ENCODE results near the gene FBLN2.
"Not testable (repeated sequence)": the region's sequence is repeated elsewhere in the genome, so short reads cannot be mapped to it uniquely, and the experiment has no call there.

FBLN2 gene

DNA sequence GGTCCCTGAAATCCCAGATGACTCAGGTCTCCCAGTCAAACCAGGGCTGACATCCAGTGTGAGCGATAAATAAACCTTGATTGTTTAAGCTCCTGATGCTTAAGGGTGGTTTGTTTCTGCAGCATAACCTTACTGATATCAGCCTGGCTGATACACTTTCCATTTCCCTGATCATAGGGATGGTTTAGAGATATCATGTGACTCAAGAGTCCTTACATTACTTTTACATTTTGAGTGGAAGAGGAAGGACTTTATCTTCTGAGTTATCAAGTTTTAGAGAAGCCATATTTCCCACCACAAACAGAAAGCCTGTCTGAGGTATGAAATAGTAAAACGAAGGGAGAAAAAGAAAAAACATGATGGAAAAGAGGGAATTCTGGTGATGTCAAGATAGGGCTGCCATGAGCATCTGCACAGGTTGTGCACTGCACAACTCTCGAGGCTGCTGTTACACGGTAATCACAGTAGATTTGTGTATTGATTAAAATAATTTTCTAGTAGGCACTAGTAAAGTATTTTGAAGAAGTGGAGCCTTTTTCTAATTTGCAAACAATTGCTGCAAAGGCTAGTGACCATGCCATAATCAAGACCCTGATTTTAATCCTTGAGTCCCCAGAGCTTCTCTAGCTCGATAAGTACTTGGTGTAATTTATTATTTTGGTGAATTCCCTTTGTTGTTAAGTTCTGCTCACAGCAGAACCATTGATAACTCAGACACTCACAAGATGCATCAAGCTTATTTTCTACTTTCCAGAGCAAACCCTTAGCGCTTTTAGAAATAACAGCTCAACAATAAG lies 34.1 kb upstream of the FBLN2 start:
- no peak for DNase-seq

DNA sequence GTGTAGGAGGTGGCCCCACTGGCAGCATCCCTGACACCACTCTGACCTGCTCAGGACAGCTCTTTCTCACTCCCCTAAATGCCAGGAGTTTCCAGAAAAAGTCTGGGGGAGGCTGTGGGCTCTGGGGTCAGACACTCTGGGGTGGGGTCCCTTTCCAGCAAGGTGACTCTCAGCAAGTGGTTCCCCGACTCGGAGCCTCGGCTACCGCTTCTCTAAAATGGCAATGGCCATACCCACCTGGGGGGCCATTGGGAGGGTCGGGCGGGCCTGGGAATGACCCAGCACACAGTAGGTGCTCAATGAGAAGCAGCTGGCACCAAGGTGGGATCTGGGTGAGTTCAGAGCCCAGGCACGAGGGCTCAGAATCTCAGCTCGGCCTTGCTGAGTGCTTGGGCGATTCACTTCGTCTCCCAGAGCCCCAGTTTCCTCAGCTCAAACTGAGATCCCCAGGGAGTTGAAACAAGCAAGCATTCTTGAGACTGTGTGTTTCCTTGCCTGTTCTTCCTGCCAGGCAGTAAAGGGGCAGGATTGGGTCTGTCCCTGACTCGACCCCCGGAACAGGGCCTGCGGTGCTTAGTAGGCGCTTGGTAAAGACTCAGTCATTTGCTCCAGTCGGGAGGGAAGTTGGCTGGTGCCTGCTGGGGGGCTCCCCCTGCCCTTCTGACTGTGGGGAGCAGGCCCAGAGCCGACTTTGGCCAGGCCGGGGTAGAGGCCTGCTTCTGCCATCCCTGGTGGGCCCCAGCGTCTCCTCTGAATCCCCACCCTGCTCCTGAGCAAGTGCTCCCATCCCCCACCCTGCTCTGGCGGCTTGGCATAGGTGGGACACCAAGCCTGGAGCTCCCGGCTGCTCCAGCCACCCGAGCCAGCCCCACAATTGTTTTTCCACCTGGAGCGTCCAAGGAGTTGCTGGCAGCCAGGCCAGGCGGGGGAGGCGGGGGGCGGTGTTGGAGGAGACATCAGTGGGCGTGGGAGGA lies 32.9 kb upstream of the FBLN2 start:
- no peak for DNase-seq

DNA sequence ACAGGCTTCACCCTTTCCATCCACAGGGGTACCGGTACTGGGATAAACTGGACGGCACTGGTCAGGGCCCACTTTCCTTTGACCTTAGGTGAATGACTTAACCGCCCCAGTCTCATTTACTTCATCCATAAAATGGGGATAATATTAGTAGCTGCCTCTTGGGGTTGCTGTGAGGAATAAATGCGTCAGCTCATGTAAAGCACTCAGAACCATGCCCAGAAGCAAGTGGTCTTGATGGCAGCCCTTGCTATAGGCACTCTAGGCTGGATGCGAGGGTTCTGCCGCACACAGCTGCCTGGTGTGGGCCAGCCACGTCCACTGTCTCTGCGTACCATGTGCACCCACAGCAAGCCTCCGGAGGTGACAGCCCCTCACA lies 32.2 kb upstream of the FBLN2 start:
- no peak for DNase-seq

- DNase-seq, result no peak
Measured at GRCh38 chr3:13517253-13517977, 31.5 kb upstream of the FBLN2 start.

- DNase-seq, result no peak
Measured at GRCh38 chr3:13518516-13518953, 30.4 kb upstream of the FBLN2 start.

GRCh38 chr3:13519006-13519791 lies 29.7 kb upstream of the FBLN2 start:
- DNase-seq, result no peak

GRCh38 chr3:13520326-13520880 lies 28.5 kb upstream of the FBLN2 start:
- no peak for DNase-seq

- no peak for DNase-seq
Measured at GRCh38 chr3:13521309-13521708, 27.6 kb upstream of the FBLN2 start.

GRCh38 chr3:13521749-13522148 lies 27.2 kb upstream of the FBLN2 start:
- DNase-seq, result not testable (repeated sequence)

DNA sequence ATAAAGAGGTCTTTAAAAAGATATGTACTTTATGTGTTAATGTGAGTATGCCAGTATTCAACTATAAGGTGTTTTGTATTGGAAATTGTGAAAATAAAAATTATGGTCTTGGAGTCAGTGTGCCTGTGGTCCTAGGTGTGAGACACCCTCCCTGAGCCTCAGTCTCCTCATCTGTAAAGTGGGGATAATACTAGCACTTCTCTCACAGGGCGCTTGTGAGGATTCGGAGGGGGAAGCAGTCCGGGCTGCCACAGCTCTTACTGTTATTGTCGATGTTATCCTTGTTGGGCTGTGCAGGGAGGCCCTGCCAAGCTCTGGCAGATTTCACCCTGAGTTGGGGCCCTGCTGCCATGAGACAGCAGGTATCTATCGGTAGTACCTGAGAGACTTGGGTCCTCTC lies 26.7 kb upstream of the FBLN2 start:
- DNase-seq, result no peak

GRCh38 chr3:13524979-13525669 lies 23.8 kb upstream of the FBLN2 start:
- no peak for DNase-seq

DNA sequence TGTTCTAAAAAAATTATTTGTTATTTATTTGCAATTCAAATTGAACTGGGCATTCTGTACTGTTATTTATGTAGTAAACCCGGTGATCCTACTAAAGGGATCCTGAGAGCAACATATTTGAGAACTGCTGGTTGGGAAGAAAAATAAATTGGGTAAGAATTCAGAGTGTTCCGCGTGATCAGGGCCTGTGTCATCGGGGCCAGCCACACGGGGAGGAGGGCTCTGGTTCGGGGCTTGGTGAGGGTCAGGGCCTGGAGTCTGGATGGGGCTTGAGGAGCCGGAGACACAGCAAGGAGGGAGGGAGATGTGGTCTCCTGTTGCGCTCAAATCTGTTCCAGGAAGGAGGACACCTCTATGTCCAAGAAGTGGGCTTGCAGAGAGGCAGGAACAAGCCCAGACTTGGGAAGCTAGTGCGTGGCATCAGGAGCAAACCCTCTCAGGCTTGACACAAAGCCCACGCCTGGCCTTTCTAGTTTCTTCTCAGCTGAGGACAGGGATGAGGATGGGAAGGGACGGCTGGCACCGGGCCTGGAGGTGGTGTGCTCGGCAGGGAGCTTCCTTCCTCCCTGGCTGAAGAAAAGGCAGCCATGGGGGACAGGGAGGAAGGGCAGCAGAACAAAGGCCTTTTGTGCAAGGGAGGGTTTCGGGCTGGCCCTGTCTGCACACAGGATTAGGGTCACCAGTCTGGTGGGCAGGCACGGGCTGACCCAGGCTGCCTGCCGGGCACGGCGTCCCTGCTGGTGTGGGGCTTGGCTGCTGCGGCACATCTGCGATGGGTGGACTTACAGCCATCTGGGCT lies 22.9 kb upstream of the FBLN2 start:
- no peak for DNase-seq

DNA sequence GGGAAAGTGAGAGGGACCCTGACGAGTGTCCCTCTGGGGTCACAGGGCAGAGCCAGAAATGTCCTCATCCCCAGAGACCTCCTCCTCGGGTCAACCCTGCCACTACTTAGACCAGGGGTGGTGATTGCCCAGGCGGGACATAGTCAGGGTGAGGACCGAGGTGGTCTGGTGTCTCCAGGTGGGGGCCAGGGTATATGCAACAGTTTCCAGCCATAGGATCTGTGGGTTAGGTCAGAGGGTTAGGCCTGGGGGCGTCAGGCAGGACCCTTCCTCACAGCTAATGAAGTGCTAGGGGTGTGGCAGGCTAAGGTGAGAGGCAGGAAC lies 22.3 kb upstream of the FBLN2 start:
- DNase-seq, result no peak

DNA sequence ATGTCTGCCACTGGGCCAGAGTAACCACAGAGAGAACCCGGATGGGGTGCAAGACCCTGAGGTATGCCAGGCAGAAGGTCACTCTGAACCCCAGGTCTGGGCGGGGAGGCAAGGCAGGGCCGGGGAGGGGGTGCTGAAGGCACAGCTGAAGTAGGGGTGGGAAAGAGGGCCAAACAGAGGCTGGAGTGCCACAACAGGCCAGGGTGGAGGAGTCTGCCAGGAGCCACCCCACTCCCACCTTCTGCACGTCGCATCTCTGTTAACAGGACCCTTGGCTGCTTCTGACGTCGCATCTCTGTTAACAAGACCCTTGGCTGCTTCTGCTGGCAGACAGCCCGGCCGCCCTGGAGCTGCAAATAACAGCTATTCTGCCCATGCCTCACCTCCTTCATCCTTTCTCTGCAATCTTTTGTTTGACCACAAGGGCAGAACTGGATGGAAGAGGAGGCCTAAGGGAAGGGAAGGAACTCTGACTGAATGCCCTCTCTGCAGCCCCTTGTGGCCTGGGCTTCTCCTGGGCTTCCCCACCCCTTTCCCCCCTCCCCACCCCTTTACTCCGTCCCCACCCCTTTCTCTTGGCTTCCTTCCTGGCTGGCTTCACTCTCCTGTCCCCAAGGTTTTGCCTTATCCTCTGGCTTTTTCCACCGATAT lies 20.6 kb upstream of the FBLN2 start:
- DNase-seq, result no peak

GRCh38 chr3:13529196-13530112 lies 19.5 kb upstream of the FBLN2 start:
- DNase-seq, result no peak

DNA sequence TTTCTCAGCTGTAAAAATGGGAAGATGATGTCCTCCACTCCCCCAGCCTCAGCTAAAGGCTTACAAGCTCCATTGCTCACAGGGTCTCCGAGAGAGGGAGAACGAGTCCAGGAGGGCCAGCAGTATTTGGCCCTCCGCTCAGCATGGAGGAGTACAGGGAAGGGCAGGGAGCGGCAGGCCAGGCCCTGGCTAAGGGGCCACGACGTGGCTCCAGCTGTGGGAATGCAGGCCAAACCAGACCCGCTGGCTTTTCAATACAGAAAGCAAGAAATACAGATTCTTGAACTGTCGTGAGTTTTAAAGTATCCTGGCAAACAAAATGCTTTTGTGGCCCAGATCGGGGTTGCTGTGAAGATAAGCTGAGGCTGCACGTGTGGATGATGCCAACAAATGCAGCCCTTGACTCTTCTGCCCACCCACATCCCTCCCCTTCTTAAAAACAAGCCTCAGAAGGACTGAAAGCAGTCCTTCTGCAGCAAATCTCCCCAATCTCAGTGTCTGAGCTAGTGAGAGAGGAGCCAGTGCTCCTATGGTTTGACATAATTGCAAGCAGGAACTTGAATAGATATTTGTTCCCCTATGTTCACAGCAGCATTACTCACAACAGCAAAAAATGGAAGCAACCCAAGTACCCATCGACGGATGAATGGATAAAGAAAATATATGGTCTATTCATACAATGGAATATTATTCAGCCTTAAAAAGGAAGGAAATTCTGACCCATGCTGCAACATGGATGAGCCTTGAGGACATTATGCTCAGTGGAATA lies 18.5 kb upstream of the FBLN2 start:
- no peak for DNase-seq

DNA sequence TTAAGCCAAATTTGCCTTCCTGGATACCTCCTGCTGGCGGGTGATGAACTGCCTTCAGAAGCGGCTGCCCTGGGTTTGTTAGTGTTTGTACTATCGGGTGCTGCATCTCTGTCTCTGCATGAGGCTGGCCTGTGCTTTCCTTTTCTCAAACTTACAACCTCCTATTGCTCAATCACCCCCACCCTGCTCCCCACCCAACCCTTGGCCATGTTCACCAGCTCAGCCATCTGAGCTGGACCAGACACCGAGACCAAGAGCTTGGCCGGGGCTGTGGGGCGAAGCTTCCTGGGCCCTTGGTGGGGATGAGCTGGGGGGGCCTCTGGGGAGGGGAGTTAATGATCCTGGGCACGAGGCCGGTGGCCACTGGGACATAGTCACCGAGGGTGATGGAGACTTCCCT lies 16.8 kb upstream of the FBLN2 start:
- no peak for DNase-seq

DNA sequence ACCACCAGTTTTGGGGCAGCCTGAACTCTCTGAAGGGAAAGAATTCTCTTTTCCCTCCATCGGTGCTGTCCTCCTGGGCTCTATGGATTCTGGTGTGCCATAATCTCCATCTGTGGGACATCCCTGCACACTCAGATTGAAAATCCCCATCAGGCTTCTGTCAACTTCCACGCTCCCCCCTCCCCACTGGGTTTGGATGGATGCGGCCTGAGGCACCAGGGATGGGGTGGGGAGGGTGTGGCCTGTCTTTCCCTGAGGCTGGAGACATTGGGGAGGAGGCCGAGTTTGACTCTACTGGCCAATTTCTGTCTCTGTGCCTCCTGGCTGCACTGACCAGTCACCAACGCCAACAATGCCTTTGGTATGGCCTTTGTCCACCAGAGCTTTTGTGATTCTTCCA lies 16.3 kb upstream of the FBLN2 start:
- DNase-seq, result no peak
